DLD1 (cell line): ENCODE measurements around the gene PRDM16.

Experiments
- in situ Hi-C: cut with HindIII; loops from 2 replicates; pipeline ENCODE4 v1.10.0; 2017; ENCODE audit warnings: low sequenced_read_pairs

PRDM16 gene

GRCh38 chr1:3340548-3341235 is 271.7 kb downstream of the PRDM16 start:
- in situ Hi-C loops = no loop called here

GRCh38 chr1:3341236-3341994 is 272.4 kb downstream of the PRDM16 start:
- in situ Hi-C loops = no loop called here

DNA sequence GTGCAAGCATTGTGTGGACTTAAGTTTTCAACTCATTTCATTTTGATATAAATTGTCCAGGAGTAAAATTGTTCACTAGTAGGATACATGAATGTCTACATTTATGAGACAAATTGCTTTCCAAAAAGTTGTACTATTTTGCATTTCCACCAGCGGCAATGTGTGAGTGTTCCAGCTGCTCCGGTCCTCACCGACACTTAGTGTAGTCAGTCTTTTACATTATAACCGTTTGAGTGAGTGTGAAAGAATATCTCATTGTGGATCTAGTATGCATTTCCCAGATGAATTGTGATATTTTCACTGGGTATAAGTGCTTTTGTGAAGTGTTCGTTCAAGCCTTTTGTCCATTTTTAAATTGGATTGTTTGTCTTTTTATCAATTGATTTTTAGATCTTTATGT is 274.0 kb downstream of the PRDM16 start:
- in situ Hi-C loops = no loop called here

- in situ Hi-C loops = no loop called here
Measured at GRCh38 chr1:3344395-3344794, 275.4 kb downstream of the PRDM16 start.

DNA sequence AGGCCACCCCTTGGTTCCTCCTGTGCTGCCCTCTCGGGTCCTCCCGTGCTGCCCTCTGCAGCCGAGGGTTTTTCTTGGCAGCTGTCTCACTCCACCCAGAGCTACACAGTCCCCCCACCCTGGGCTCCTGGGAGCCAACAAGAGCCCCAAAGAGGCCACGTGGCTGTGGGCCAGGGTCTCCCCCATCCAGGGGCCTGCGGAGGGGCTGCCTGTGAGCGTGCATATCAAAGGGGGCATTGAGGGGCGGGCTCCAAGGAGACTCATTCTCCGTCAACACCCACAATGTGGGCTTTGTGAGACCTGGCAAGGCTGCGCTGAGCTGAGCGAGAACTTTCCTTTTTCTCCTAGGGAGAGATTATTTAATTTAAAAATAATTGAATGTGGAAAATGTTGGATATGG is 276.8 kb downstream of the PRDM16 start:
- in situ Hi-C loops = no loop called here

DNA sequence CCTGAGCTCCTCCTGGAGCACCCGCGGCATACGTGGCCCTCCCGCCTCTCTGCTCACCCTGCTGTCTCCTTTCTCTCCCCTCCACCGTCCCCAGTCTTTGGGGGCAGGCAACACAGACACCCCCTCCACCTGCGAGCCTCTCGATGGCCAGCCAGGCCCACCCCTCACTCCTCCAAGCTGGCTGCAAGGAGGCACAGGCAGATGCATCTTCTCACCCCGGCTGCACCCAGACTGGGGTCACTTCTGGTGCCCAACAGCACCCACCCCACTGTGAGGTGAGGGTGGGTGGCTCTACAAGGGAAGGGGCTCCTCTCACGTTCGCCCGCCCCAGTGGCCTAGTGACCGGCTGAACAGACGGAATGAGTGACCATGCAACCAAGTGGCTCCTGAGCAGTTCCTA is 277.5 kb downstream of the PRDM16 start:
- in situ Hi-C loops = no loop called here

GRCh38 chr1:3347257-3348020 is 278.4 kb downstream of the PRDM16 start:
- in situ Hi-C loops = no loop called here

DNA sequence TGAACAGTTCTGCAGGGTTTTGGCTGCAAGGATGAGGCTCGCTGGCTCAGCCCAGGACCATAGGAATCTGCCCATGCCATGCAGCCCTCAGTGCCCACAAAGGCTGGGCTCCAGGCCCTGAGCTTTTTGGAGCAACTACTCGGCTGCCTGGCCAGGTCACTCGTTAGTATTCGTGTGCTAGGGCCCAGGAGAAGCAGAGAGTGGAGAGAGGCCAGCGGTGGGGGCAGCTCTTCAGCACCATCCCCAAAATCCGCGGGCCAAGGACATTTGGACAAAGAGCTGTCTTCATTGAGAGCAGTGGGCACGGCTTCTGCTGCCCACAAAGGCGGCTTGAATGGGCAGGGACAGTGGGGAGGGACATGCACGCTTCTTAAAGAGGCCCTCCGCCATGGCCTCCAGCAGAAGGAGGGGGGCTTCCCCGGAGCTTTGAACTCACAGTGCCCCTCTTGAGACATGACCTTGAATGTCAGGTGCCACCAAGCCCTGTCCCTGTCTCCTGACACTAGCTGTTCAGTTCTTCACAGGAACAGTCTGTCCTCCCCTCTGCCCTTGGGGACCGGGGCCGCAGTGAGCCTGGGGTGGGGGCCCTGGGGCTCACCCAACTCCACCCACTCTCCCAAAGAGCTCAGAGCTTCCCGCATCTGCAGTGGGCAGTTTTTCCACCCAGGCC is 279.3 kb downstream of the PRDM16 start:
- in situ Hi-C loops = no loop called here

- in situ Hi-C loops = no loop called here
Measured at GRCh38 chr1:3349161-3349967, 280.4 kb downstream of the PRDM16 start.

GRCh38 chr1:3349968-3350299 is 280.9 kb downstream of the PRDM16 start:
- in situ Hi-C loops = no loop called here

- in situ Hi-C loops = no loop called here
Measured at GRCh38 chr1:3350506-3351261, 281.7 kb downstream of the PRDM16 start.

- in situ Hi-C loops = no loop called here
Measured at GRCh38 chr1:3351449-3352298, 282.7 kb downstream of the PRDM16 start.

DNA sequence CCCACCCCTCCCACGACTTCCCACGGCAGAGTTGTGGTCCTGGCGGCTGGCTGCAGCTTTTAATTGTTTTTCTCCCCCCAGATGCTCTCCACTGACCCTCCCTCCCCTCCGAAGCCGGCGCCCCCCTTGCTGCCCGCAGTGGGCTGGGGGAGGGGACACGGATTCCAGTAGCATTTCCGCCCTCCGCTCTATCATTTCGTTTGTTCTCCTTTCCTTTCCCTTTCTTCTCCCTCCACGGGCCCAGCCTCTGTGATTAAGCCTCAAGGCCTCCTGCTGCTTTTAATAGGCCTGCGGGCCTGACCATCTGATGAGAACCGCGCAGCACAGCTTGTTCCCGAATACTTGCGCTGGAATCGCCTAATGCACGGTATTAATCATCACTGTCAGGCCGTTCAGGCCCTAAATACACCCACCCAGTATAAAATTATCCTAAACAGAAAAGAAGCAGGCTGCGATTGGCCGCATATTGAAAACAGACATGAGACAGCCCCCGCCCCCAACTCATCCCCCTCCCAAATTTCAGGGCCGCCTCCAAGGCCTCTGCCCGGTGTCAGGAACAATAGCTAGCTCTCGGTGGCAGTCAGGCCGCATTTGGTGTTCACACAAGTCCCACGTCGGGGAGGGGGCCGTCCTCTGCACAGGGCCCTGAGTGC is 283.4 kb downstream of the PRDM16 start:
- in situ Hi-C loops = no loop called here

DNA sequence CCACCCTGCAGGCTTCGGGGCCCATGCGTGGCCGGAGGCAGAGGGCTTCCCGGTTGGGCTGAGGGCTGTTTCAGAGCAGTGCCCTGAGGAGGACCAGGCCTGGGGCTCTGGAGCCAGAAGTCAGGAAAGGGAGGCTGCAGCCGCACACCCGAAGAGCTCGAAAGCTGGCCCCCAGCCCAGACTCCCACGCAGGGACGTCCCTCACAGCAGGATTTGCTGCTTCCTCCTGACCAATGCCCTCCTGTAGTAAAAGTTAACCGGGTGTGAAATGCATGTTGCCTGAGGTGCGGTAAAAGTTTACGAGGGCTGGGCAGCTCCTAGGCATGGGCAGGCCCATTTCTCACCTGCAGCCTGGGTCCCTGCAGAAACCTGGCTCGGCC is 283.9 kb downstream of the PRDM16 start:
- in situ Hi-C loops = no loop called here

DNA sequence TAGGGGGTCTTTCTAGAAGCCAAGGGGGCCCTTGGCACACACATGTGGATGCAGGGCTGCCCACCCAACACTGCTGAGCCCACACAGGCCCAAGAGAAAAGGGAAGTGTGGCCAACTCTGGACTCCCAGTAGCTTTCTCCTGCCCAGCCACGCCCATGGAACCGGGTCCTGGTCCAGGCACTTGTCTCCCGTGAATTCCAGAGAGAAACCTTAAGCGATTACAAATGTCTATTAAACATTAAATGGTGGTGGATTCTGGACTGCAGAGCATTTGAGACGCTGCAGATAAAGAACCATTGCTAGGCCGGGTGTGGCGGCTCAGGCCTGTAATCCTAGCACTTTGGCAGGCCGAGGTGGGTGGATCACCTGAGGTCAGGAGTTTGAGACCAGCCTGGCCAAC is 284.9 kb downstream of the PRDM16 start:
- in situ Hi-C loops = no loop called here

DNA sequence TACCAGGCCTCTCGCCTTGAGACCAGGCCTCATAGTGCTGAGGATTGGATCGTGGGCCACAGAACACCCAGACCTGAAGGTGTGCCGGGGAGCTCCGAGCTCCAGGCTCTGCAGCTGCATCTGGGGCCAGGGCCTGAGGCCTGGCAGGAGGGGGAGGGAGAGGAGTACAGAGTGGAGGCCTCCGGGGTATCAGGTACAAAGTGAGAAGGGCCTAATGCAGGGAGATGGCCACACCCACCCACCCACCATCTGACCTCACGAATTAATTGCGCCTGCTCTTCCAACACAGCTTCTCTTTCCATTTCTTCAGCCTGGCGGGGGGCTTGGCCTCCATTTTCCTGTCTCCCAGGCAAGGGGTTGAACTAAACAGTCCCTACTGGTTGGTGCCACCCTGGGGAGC is 286.1 kb downstream of the PRDM16 start:
- in situ Hi-C loops = no loop called here

GRCh38 chr1:3355894-3356826 is 287.2 kb downstream of the PRDM16 start:
- in situ Hi-C loops = no loop called here
